SK-N-SH (cell line): Measurements from ENCODE around the gene CD300E. TPM values are rescaled to one million over a fixed set of nuclear protein-coding genes. Genes with fewer than 3 reads are reported as not detected.

Experiments used
- CTCF ChIA-PET: fragments of 300-600, 350-600 bp; formaldehyde crosslinking; extraction: SDS; loops from one replicate; lab custom pipeline; 2021; lab: Yijun Ruan, JAX
- POLR2A ChIA-PET: fragments of 350-600 bp; sonication (Branson Sonifier 250); formaldehyde crosslinking; extraction: SDS; loops from one replicate; lab custom pipeline; 2020; ENCODE audit warnings: antibody characterized with exemption, inconsistent platforms; lab: Yijun Ruan, JAX
- DNase-seq: peaks from one replicate; pipeline ENCODE4 v3.0.0; 2012
- H2AFZ ChIP-seq: fragments of 200-600 bp; sonication (generic); 2 replicates; pipeline ENCODE4 v1.8.1; 2016; ENCODE audit warnings: antibody characterized with exemption, mild to moderate bottlenecking, low read depth
- H3F3A ChIP-seq: fragments of 200-600 bp; sonication (generic); replicated peaks from 2 replicates; pipeline ENCODE3; 2016; ENCODE audit warnings: antibody characterized with exemption, mild to moderate bottlenecking; ENCODE audit not compliant: insufficient read depth
- H3K27ac ChIP-seq, 2 experiments: fragments of 200-500 bp in 1 of 2; fragments of 200-600 bp in 1 of 2; sonication (Bioruptor generic) in 1 of 2; sonication (generic), shearing (Covaris generic) in 1 of 2; 2 replicates each; pipeline versions ENCODE4 v1.5.1 to v1.6.1; 2014 to 2016; ENCODE audit warnings: low read depth in 2 of 2, inconsistent platforms in 1 of 2, low read length in 1 of 2, mild to moderate bottlenecking in 1 of 2, mixed read lengths in 1 of 2
- H3K27me3 ChIP-seq: fragments of 200-600 bp; sonication (generic), shearing (Covaris generic); 2 replicates; pipeline ENCODE4 v1.6.1; 2016; ENCODE audit warnings: mixed run types; ENCODE audit not compliant: insufficient read depth
- H3K36me3 ChIP-seq, 2 experiments: fragments of 200-500 bp in 1 of 2; fragments of 200-600 bp in 1 of 2; sonication (Bioruptor generic) in 1 of 2; sonication (generic) in 1 of 2; replicated peaks in 1 of 2; 2 replicates each; pipeline versions ENCODE3 to v1.5.1; 2014 to 2016; ENCODE audit warnings: low read length in 1 of 2, mild to moderate bottlenecking in 1 of 2; ENCODE audit not compliant: insufficient read depth in 2 of 2, control insufficient read depth in 1 of 2
- H3K4me1 ChIP-seq, 2 experiments: fragments of 200-500 bp in 1 of 2; fragments of 200-600 bp in 1 of 2; sonication (Bioruptor generic) in 1 of 2; sonication (generic), shearing (Covaris generic) in 1 of 2; 2 replicates each; pipeline versions ENCODE4 v1.5.1 to v1.6.1; 2014 to 2016; ENCODE audit warnings: low read depth in 1 of 2, low read length in 1 of 2, mixed run types in 1 of 2; ENCODE audit not compliant: insufficient read depth in 2 of 2, control insufficient read depth in 1 of 2
- H3K4me2 ChIP-seq: fragments of 200-600 bp; sonication (generic), shearing (Covaris generic); 2 replicates; pipeline ENCODE4 v1.6.1; 2017; ENCODE audit warnings: mixed run types
- H3K4me3 ChIP-seq, 2 experiments: fragments of 200-500 bp in 1 of 2; fragments of 200-600 bp in 1 of 2; sonication (Bioruptor generic) in 1 of 2; sonication (generic), shearing (Covaris generic) in 1 of 2; 2 replicates each; pipeline versions ENCODE4 v1.5.1 to v1.8.1; 2014 to 2016; ENCODE audit warnings: low read depth in 2 of 2, inconsistent platforms in 1 of 2, low read length in 1 of 2, mild to moderate bottlenecking in 1 of 2, mixed read lengths in 1 of 2, moderate library complexity in 1 of 2
- H3K79me2 ChIP-seq: fragments of 200-600 bp; sonication (generic); 2 replicates; pipeline ENCODE4 v1.8.1; 2017; ENCODE audit warnings: mild to moderate bottlenecking; ENCODE audit not compliant: insufficient read depth
- H3K9ac ChIP-seq: fragments of 200-600 bp; sonication (generic); 2 replicates; pipeline ENCODE4 v1.6.1; 2017; ENCODE audit warnings: mixed run types
- H3K9me2 ChIP-seq: fragments of 200-600 bp; sonication (generic); 2 replicates; pipeline ENCODE4 v1.6.1; 2017; ENCODE audit warnings: mixed run types
- H3K9me3 ChIP-seq: fragments of 200-600 bp; sonication (generic); 2 replicates; pipeline ENCODE4 v1.6.1; 2017; ENCODE audit warnings: mixed run types, mild to moderate bottlenecking, moderate library complexity
- H4K20me1 ChIP-seq: fragments of 200-600 bp; sonication (generic); 2 replicates; pipeline ENCODE4 v1.6.1; 2017; ENCODE audit warnings: mild to moderate bottlenecking, mixed run types; ENCODE audit not compliant: insufficient read depth
- FOXJ3 ChIP-seq: sonication (generic); formaldehyde crosslinking; IDR thresholded peaks from 2 replicates; pipeline ENCODE4 v1.5.1; 2020; ENCODE audit warnings: mild to moderate bottlenecking, missing genetic modification reagents
- FOXM1 ChIP-seq: IDR thresholded peaks from 2 replicates; pipeline ENCODE4 v1.4.0; 2012; ENCODE audit warnings: low read depth, mild to moderate bottlenecking
- GABPA ChIP-seq: IDR thresholded peaks from 2 replicates; pipeline ENCODE4 v1.4.0; 2012; ENCODE audit warnings: low read depth, mild to moderate bottlenecking
- GATA2 ChIP-seq: sonication (generic); formaldehyde crosslinking; IDR thresholded peaks from 2 replicates; pipeline ENCODE4 v1.5.0; 2020; ENCODE audit warnings: mild to moderate bottlenecking, missing genetic modification reagents
- NFIC ChIP-seq: IDR thresholded peaks from 2 replicates; pipeline ENCODE4 v1.4.0; 2012; ENCODE audit warnings: borderline replicate concordance
- PBX3 ChIP-seq: IDR thresholded peaks from 2 replicates; pipeline ENCODE4; 2012
- POLR2AphosphoS5 ChIP-seq: IDR thresholded peaks from 2 replicates; pipeline ENCODE4 v1.6.1; 2012; ENCODE audit warnings: low read depth, low read length
- RCOR1 ChIP-seq: fragments of 150-350 bp; IDR thresholded peaks from 2 replicates; pipeline ENCODE4 v1.6.1; 2017; ENCODE audit warnings: antibody characterized with exemption, low read length
- RFX5 ChIP-seq: IDR thresholded peaks from 2 replicates; pipeline ENCODE4 v1.6.1; 2012; ENCODE audit warnings: mild to moderate bottlenecking, improper control_type of control experiment, low read length
- RXRA ChIP-seq: IDR thresholded peaks from 2 replicates; pipeline ENCODE4 v1.4.0; 2012; ENCODE audit warnings: low read depth, mild to moderate bottlenecking, borderline replicate concordance
- SMC3 ChIP-seq: IDR thresholded peaks from 2 replicates; pipeline ENCODE4 v1.6.1; 2012; ENCODE audit warnings: low read depth, low read length, improper control_type of control experiment
- TEAD4 ChIP-seq: IDR thresholded peaks from 2 replicates; pipeline ENCODE4 v1.4.0; 2012; ENCODE audit warnings: mild to moderate bottlenecking, borderline replicate concordance; ENCODE audit not compliant: insufficient read depth
- USF1 ChIP-seq: IDR thresholded peaks from 2 replicates; pipeline ENCODE4 v1.4.0; 2012; ENCODE audit warnings: low read depth, borderline replicate concordance
- USF2 ChIP-seq: fragments of 150-350 bp; IDR thresholded peaks from 2 replicates; pipeline ENCODE4 v1.6.1; 2017; ENCODE audit warnings: antibody characterized with exemption, low read length, low read depth, borderline replicate concordance
- YY1 ChIP-seq: IDR thresholded peaks from 2 replicates; pipeline ENCODE4 v1.4.0; 2012; ENCODE audit warnings: low read depth, mild to moderate bottlenecking
- WGBS: methylation state at CpG from one replicate; pipeline ENCODE4 v1.1.6; 2017; ENCODE audit warnings: low lambda C conversion rate; 5-methylcytosine and 5-hydroxymethylcytosine counted together
- polyA plus RNA-seq, 3 experiments: library from polyadenylated mRNA; depleted of rRNA; stranded (reverse); fragments of >200 nt; gene quantifications; 2 replicates each; pipeline ENCODE4 v1.2.3, GENCODE V29; 2012
- TF ChIP-seq, protein P1 (sequence below): fragments of 150-350 bp; IDR thresholded peaks from 2 replicates; pipeline ENCODE4 v1.6.1; 2016; ENCODE audit warnings: mild to moderate bottlenecking, low read depth, low read length
- TF ChIP-seq, protein P2 (sequence below): IDR thresholded peaks from 2 replicates; pipeline ENCODE4 v1.4.0; 2012; ENCODE audit warnings: low read depth
- TF ChIP-seq, protein P3 (sequence below): fragments of 200-600 bp; sonication (generic); IDR thresholded peaks from 2 replicates; pipeline ENCODE4 v1.6.1; 2017; ENCODE audit warnings: antibody characterized with exemption, mild to moderate bottlenecking, moderate library complexity

The CD300E gene
- polyA plus RNA-seq, 1 of the 3 experiments (the other 2 are of a cell fraction): not detected

DNA sequence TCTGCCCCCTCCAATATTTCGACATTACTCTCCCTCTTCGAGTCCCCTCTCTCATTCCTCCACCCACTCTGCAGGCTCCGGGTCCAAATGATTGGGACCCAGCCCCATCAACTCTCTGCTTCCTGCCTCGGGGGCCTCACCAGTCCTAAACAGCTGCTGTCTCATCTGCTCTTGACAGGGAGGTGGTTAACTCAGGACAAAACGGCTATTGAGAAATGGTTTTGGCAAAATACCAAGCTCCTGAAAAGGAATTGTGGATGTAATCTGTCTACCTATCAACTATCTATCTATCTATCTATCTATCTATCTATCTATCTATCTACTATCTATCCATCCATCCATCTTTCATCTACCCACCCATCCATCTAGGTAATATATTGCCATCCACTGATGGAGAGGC, 58.4 kb downstream of the CD300E start (continued):
- TF ChIP-seq POLR2AphosphoS5 (no peak), NFIC (no peak), USF1 (no peak)
- TF ChIP-seq, protein P1, sequence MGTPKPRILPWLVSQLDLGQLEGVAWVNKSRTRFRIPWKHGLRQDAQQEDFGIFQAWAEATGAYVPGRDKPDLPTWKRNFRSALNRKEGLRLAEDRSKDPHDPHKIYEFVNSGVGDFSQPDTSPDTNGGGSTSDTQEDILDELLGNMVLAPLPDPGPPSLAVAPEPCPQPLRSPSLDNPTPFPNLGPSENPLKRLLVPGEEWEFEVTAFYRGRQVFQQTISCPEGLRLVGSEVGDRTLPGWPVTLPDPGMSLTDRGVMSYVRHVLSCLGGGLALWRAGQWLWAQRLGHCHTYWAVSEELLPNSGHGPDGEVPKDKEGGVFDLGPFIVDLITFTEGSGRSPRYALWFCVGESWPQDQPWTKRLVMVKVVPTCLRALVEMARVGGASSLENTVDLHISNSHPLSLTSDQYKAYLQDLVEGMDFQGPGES: no peak

DNA sequence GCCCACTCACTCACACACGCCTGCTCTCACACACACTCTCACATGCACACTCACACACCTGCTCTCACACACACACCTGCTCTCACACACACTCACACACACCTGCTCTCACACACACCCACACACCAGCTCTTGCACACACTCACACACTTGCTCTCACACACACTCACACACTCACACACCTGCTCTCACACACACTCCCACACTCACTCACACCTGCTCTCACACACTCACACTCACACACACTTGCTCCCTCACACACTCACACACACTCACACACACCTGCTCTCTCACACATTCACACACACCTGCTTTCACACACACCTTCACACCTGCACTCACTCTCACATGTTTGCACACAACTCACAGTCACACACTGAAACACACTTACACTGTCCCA, 60.2 kb downstream of the CD300E start:
- Histone ChIP-seq H3K79me2 (no peaks in the 10 kb centered on the region), H3K9ac (no peak overlapping the region), H3K27ac (no peak overlapping the region), H2AFZ (no peak overlapping the region), H3K36me3 (no peaks in the 10 kb centered on the region), H3K4me3 (no peak overlapping the region), H3F3A (no peaks in the 10 kb centered on the region), H3K9me2 (no peaks in the 10 kb centered on the region), H3K4me2 (no peak overlapping the region), H4K20me1 (no peaks in the 10 kb centered on the region), H3K9me3 (no peaks in the 10 kb centered on the region), H3K27me3 (no peaks in the 10 kb centered on the region)
- ChIA-PET CTCF (interaction anchor here (0.8 kb wide), 1 partner anchor 30 kb away, joined by 3 read pairs; no protein-coding TSS in a partner anchor), POLR2A (no interaction called here)
- no peak for DNase-seq
- 67% methylated on average over 1 of the region's 1 CpG for WGBS
- TF ChIP-seq FOXJ3 (CRISPR knock-in tag) (no peak), PBX3 (no peak), TEAD4 (no peak), SMC3 (no peak), GABPA (no peak), RFX5 (no peak), YY1 (no peak)
- TF ChIP-seq, protein P2, sequence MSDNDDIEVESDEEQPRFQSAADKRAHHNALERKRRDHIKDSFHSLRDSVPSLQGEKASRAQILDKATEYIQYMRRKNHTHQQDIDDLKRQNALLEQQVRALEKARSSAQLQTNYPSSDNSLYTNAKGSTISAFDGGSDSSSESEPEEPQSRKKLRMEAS: no peak
- TF ChIP-seq, all 33 proteins: peak for 0
- H3K4me1 ChIP-seq: no peaks in the 10 kb centered on the region

DNA sequence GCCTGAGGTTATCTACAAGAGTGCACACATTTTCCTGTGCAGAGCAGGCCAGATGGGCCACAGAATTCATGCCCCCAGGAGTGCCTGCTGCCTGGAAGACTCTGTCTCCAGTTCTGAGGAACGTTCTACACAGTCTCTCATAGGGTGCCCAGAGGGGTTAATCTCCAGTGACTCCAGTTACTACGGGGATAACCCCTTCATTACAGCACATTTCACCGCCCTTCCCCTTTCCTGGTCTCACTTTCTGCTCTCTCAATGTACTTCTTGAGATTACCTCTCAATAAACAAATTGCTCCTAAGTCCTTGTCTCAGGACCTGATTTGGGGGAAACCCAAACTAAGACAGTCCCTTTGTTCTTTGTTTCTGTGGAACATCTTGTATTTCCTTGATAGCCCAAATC, 62.0 kb downstream of the CD300E start:
- Histone ChIP-seq H3F3A (no peaks in the 10 kb centered on the region), H3K4me2 (no peak overlapping the region), H3K27ac (no peak overlapping the region), H2AFZ (no peak overlapping the region), H3K4me3 (no peak overlapping the region), H3K9me2 (no peaks in the 10 kb centered on the region), H4K20me1 (no peaks in the 10 kb centered on the region), H3K27me3 (no peaks in the 10 kb centered on the region), H3K36me3 (no peaks in the 10 kb centered on the region), H3K79me2 (no peaks in the 10 kb centered on the region), H3K9ac (no peak overlapping the region), H3K9me3 (no peaks in the 10 kb centered on the region), H3K4me1 (no peaks in the 10 kb centered on the region)
- CTCF ChIA-PET: interaction anchor here (2.1 kb wide), 1 partner anchor 175 kb away, joined by 6 read pairs; the partner anchor contains the start of gene RAB37
- POLR2A ChIA-PET: no interaction called here
- DNase-seq: no peak
- WGBS: 12% methylated on average over 3 of the region's 3 CpGs
- TF ChIP-seq SMC3: no peak
- TF ChIP-seq, protein P3, sequence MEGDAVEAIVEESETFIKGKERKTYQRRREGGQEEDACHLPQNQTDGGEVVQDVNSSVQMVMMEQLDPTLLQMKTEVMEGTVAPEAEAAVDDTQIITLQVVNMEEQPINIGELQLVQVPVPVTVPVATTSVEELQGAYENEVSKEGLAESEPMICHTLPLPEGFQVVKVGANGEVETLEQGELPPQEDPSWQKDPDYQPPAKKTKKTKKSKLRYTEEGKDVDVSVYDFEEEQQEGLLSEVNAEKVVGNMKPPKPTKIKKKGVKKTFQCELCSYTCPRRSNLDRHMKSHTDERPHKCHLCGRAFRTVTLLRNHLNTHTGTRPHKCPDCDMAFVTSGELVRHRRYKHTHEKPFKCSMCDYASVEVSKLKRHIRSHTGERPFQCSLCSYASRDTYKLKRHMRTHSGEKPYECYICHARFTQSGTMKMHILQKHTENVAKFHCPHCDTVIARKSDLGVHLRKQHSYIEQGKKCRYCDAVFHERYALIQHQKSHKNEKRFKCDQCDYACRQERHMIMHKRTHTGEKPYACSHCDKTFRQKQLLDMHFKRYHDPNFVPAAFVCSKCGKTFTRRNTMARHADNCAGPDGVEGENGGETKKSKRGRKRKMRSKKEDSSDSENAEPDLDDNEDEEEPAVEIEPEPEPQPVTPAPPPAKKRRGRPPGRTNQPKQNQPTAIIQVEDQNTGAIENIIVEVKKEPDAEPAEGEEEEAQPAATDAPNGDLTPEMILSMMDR: no peak
- no peak for TF ChIP-seq RFX5
- no peak for TF ChIP-seq RCOR1
- no peak for TF ChIP-seq FOXM1
- no peak for TF ChIP-seq RXRA
- TF ChIP-seq FOXJ3 (CRISPR knock-in tag): no peak
- TF ChIP-seq GATA2: no peak
- no peak for TF ChIP-seq PBX3
- no peak for TF ChIP-seq USF2
